Uterus (tissue), 2 donors: ENCODE data around the gene CCDC47.

ENCODE experiments used
- CTCF ChIP-seq, 4 experiments: fragments of 200-600 bp in 2 of 4; fragments of 450-650 bp in 2 of 4; sonication (generic) in 2 of 4; IDR thresholded peaks; one replicate each; pipeline ENCODE4 v1.5.1; 2016 to 2019; ENCODE audit warnings: antibody characterized with exemption in 4 of 4, mild to moderate bottlenecking in 2 of 4, moderate library complexity in 1 of 4
- POLR2A ChIP-seq, 2 donors: fragments of 450-650 bp; IDR thresholded peaks; one replicate each; pipeline ENCODE4 v1.6.1; 2016; ENCODE audit warnings: antibody characterized with exemption in 2 of 2, mild to moderate bottlenecking in 1 of 2, moderate library complexity in 1 of 2

- no peak for TF ChIP-seq CTCF (IDR thresholded peaks at IDR 0.05)
- TF ChIP-seq POLR2A (IDR thresholded peaks at IDR 0.05) = no peak
Measured at GRCh38 chr17:63754046-63754445, 19.4 kb downstream of the CCDC47 start.
